H4 (cell line): ENCODE measurements around the gene F2RL1. TPM values are rescaled to one million over a fixed set of nuclear protein-coding genes. Genes with fewer than 3 reads are reported as not detected.
A peak's percentile ranks its signal among the peaks of the same experiment; 100 is the strongest.
"Not testable (repeated sequence)": the region's sequence is repeated elsewhere in the genome, so short reads cannot be mapped to it uniquely, and the experiment has no call there.

Source experiments
- DNase-seq: peaks from one replicate; pipeline ENCODE4 v3.0.0-alpha.2; 2015; ENCODE audit warnings: low spot score
- total RNA-seq: library from RNA; depleted of rRNA; stranded (reverse); fragments of >200 nt; shearing (Covaris generic); gene quantifications from 2 replicates; pipeline ENCODE4 v1.2.3, GENCODE V29; 2014

Gene F2RL1
- total RNA-seq, 1 experiment from 2014 or later, result 59.5 TPM

DNA sequence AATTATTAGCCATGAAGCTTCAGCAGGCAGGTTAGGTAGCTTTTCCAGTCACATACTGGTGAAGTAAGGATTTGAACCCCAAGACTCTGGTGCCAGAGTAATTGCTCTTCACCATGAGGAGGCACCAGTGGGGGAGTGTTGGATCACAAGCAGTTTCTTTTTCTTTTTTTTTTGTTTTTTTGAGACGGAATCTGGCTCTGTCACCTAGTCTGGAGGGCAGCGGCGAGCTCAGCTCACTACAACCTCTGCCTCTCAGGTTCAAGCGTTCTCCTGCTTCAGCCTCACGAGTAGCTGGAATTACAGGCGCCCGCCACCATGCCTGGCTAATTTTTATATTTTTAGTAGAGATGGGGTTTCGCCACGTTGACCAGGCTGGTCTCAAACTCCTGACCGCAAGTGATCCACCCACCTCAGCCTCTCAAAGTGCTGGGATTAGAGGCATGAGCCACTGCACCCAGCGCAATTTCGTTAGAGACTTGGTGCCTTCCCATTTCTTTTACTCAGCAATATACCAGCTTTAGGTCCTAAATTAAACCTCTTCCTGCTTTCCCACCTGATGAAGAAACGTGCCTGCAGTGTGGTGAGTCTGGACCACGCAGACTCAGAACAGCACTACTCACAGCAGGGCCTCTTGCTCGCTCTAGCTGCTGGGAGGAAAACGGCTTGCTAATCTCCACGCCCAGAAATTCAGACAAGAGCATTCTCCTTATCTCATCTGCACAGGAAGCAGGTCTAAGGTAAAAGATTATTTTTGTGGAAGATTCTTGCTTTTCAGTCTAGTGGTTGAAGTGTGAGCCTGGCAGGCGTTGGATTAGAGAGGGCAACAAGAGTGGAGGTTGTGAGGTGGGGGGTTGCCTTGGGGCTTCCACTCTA lies 30.8 kb downstream of the F2RL1 start, which contains the start of gene S100Z:
S100Z (plus strand) TSS at position 596 of the 873 bp plus-strand sequence. CDS start 25,346 bp downstream, outside the sequence.
- no peak for DNase-seq

- DNase-seq, result no peak
Observed at GRCh38 chr5:76850543-76851145, 31.8 kb downstream of the F2RL1 start.

DNA sequence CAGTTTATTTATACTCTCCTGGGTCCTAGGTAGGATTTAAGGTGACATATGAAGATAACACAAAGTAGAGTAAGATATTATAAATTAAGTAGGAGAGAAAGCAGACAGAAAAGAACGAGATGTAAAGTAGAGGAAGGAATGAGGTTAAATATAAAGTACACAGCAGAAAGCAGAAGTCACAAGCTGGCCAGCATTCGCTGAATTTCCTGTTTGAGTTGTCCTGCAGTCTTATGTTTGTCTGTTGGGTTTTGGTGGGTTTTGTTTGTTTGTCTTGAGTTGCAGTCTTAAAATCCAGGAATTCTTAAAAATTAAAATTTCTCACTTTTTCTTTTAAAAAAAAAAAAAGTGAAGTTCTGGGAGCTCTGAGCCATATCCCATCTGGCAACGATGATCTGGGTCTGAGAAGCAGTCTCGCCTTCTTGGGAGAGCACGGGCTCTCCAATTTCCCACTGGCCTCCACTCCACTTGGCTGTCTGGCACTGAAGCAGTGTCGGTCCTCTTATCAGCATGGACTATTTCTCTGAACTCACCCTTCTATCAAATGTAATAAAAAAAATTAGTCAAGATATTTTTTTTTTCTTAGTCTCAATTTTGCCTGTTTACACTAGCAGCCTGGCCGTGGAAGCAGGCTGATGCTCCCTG lies 33.0 kb downstream of the F2RL1 start:
- DNase-seq, result no peak

GRCh38 chr5:76852772-76853171 lies 33.9 kb downstream of the F2RL1 start:
- DNase-seq, result no peak

DNA sequence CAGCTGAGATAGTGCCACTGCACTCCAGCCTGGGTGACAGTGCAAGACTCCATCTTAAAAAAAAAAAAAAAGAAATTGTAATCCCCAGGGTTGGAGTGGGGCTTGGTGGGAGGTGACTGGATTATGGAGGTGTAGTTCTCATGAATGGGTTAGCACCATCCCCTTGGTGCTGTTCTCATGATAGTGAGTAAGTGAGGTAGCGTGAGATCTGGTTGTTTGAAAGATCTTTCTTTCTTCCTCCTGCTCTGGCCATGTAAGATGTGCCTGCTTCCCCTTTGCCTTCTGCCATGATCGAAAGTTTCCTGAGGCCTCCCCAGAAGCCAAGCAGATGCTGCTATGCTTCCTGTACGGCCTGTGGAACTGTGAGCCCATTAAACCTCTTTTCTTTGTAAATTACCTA lies 34.9 kb downstream of the F2RL1 start:
- not testable (repeated sequence) for DNase-seq

DNA sequence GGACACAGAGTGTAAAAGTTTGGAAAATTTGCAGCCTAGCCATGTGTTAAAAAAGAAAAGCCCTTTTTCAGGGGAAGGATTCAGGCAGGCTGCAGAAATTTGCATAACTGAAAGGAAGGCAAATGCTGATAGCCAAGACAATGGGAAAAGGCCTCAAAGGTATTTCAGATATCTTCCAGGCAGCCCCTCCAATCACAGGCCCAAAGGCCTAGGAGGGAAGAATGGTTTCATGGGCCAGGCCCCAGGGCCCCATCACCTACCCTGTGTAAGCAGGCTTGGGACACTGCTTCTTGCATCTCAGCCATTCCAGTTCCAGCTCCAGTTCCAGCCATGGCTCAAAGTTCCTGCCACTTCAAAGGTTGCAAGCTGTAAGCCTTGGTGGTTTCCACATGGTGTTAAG lies 35.8 kb downstream of the F2RL1 start:
- DNase-seq, result no peak

DNA sequence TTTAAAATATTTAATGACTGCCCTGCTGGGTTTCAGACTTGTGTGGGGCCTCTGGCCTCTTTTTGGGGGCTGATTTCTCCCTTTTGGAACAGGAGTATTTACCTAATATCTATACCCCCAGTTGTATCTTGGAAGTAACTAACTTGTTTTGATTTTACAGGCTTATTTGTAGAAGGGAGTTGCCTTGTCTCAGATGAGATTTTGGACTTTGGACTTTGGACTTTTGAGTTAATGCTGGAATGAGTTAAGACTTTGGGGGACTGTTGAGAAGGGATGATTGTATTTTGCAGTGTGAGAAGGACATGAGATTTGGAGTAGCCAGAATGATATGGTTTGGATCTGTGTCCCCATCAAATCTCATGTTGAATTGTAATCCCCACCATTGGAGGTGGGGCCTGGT lies 36.7 kb downstream of the F2RL1 start:
- DNase-seq, result not testable (repeated sequence)

DNA sequence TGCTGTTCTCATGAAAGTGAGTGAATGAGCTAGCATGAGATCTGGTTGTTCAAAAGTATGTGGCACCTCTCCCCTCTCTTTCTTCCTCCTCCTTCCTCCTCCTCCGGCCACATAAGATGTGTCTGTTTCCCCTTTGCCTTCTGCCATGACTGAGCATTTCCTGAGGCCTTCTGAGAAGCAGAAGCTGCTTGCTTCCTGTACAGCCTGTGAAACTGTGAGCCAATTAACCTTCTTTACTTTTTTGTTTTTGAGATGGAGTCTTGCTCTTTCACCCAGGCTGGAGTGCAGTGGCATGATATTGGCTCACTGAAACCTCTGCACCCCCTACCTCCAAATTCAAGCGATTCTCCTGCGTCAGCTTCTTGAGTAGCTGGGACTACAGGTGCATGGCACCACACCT lies 37.1 kb downstream of the F2RL1 start:
- no peak for DNase-seq

DNA sequence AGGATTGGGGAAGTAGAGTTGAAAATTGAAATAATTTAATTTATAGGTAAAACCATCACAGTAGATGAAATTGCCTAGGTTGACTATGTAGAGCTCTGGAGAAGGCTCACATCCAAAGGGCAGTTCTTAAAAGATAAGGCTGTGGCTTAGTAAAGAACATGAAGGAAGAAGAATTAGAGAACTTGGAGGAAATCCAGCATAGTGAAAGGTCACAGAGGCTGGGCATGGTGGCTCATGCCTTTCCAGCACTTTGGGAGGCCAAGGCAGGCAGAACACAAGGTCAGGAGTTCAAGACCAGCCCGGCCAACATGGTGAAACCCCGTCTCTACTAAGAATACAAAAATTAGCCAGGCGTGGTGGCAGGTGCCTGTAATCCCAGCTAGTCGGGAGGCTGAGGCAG lies 38.0 kb downstream of the F2RL1 start:
- not testable (repeated sequence) for DNase-seq

- no peak for DNase-seq
Observed at GRCh38 chr5:76859591-76860247, 40.9 kb downstream of the F2RL1 start.

DNA sequence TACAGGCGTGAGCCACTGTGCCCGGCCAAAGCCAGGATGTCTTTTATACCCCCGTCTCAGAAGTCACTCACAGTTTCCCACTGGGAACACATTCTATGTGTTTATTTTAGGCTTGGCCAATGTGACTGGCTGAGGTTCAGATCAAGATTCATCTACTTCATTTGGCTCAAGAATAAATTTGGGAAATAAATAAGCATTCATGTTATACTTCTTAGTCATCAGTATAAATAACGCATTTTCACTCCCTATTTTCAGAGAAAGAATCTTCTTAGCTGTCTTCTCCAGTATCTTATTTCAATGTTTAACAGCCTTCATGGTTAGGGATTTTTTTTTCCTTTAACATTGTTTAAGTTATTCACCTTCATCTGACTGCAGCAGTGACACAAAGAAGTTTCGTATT lies 42.8 kb downstream of the F2RL1 start:
- DNase-seq, result no peak

GRCh38 chr5:76863001-76863400 lies 44.2 kb downstream of the F2RL1 start:
- no peak for DNase-seq

DNA sequence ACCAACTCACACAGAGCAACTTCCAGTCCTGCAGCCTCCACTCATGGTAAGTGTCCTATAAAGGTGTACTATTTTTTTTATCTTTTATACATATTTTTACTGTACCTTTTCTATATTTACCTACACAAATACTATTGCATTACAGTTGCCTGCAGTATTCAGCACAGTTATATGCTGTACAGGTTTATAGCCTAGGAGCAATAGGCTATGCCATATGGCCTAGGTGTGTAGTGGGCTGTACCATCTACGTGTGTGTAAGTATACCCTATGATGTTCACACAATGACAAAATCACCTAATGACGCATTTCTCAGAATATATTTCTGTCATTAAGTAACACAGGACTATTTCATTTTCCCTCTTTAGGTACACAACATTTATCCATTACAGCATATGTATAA lies 47.7 kb downstream of the F2RL1 start:
- no peak for DNase-seq

DNA sequence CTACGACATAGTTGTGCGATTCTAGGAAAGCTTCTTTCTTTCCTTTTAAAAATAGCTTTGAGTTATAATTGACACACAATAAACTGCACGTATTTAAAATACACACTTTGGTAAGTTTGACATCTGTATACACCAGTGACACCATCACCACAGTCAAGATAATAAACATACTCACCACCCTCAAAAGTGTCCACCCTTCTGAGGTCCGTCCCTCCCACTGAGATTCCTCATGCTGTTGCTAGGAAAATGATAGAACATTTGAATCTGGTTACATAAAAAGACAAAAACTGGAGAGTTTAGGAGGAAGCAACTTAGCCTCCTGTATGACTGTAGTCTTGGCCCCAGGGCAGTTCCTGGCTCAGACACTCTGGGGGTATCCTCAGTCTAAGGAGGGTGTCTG lies 48.2 kb downstream of the F2RL1 start:
- no peak for DNase-seq

DNA sequence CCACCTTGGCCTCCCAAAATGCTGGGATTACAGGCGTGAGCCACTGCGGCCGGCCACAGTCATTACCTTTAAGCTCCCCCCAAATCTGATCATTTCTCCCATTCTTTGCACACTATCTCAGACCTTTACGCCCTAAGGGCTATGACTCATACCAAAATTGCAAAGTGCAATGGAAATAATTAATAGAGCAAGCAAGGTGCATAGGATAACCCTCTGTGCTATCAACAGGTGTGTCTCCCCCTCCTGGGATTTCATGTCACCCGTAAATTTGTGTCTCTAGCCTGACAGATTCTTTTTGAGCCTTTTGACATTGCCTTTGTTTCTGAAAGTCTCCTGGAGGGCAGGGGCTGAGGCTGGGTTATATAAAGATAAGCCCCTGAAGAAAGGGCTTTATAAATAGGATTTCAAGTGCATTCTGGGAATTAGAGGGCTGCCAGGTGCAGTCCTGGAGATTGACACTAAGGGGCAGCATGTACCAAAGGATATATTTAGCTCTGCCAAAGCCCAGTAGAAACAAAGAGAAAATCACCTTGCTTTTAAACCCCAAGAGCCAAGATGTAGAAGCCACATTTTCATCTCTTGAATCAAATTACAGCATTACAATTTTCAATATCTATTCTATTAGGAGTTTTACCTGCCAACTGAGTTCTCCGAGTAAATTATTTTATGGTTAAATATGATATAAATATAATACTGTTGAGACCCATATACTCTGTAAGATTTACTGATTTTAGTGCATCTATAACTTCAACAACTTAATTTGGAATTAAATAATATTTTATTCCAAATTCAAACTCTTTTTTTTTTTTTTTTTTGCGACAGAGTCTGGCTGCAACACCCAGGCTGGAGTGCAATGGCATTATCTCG lies 49.2 kb downstream of the F2RL1 start:
- peak; percentile 50 for DNase-seq

GRCh38 chr5:76870046-76870445 lies 51.2 kb downstream of the F2RL1 start:
- DNase-seq, result no peak

- DNase-seq, result no peak
Observed at GRCh38 chr5:76874088-76874581, 55.3 kb downstream of the F2RL1 start.
